Duodenal mucosa (tissue), 2 donors: ENCODE data around the gene GGTLC2.
"Not testable (repeated sequence)": the region's sequence is repeated elsewhere in the genome, so short reads cannot be mapped to it uniquely, and the experiment has no call there.

Experiments used
- H3K27ac ChIP-seq: one replicate; pipeline ENCODE4 v1.7.0; 2013; ENCODE audit warnings: low read depth, low read length
- H3K27me3 ChIP-seq, 2 donors: one replicate each; pipeline ENCODE4 v1.7.0; 2013; ENCODE audit warnings: low read length in 2 of 2, control low read depth in 1 of 2; ENCODE audit not compliant: insufficient read depth in 2 of 2, control insufficient read depth in 1 of 2
- H3K36me3 ChIP-seq, 2 donors: one replicate each; pipeline ENCODE4 v1.7.0; 2013; ENCODE audit warnings: low read length in 2 of 2, control low read depth in 1 of 2; ENCODE audit not compliant: insufficient read depth in 2 of 2, control insufficient read depth in 1 of 2
- H3K4me1 ChIP-seq, 2 donors: one replicate each; pipeline ENCODE4 v1.7.0; 2013; ENCODE audit warnings: low read length in 2 of 2, control low read depth in 1 of 2; ENCODE audit not compliant: insufficient read depth in 2 of 2, control insufficient read depth in 1 of 2
- H3K4me3 ChIP-seq, 2 donors: one replicate each; pipeline ENCODE4 v1.7.0; 2013; ENCODE audit warnings: low read length in 2 of 2, low read depth in 1 of 2
- H3K9ac ChIP-seq, 2 donors: one replicate each; pipeline ENCODE4 v1.7.0; 2013; ENCODE audit warnings: low read length in 2 of 2, low read depth in 1 of 2
- H3K9me3 ChIP-seq, 2 donors: one replicate each; pipeline ENCODE4 v1.7.0; 2013; ENCODE audit warnings: low read length in 2 of 2, control low read depth in 1 of 2; ENCODE audit not compliant: control insufficient read depth in 1 of 2

GGTLC2 gene

DNA sequence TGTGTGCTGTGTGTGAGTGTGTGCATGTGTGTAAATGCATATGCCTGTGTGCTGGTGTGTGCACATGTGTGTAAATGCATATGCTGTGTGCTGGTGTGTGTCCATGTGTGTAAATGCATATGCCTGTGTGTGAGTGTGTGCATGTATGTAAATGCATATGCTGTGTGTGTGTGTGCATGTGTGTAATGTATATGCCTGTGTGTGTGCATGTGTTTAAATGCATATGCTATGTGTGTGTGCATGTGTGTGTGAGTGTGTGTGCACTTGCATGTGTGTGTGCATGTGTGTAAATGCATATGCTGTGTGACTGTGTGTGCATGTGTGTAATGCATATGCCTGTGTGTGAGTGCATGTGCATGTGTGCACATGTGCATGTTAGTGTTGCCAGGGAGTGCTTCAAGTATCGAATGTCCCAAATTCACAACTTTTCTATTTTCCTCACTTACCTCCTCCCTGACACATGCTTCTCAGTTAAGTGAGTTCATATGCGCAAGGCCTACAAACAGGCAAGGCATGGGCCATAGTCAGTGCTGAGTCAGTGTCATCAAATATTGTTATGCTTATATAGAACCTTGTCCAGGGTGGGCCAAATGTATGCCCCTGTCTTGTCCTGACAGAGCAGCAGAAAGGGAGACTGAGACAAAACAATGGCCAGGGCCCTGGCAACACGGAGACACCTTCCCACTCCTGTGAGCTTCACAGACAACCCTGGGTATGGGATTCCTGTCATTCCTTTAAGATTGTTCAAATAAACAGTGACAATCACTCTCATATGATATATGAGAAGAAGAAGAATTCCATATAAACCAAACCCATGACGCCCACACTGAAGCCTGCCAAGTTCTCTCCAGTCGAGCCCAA is 38.6 kb downstream of the GGTLC2 start:
- Histone ChIP-seq H3K36me3 (no peaks in the 10 kb centered on the region), H3K27me3 (no peaks in the 10 kb centered on the region), H3K4me1 (peaks cover 8 to 23% of the 10 kb centered on the region in 2 donors), H3K27ac (no peak overlapping the region), H3K9me3 (no peaks in the 10 kb centered on the region), H3K4me3 (no peak overlapping the region), H3K9ac (no peak overlapping the region)

DNA sequence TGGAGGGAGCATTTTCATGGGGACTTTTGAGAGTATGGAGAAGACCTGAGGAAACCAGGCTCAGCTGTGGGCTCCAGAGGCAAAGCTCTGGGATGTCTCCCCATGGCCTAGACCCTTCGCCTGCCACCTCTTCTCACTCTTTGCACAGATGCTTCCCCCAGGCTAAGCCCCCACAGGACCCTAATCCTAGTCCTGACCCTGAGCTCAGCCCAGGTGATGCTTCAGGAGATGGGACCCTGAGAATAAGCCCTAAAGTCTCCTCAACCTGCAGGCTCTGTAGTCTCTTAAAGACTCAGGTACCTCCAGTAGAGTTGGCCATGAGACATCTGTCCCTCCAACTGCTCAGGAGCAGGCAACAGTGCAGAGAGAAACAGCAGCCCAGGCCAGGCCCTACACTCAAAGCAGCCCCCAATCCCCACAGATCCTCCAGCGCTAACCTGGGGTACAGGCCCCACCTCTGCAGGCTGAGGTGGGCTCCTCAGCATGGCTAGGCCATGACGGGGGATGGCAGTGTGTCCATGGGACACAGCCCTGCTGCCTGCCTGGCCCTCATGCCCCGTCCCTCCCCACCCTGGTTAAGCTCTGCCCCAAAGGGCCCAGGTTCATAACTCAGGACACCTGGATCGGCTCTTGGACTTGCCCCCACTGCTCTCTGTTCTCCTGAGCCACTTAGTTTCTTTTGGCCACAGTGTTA is 39.4 kb downstream of the GGTLC2 start:
- H3K9me3 ChIP-seq: no peaks in the 10 kb centered on the region
- no peaks in the 10 kb centered on the region for H3K36me3 ChIP-seq
- H3K27me3 ChIP-seq: no peaks in the 10 kb centered on the region
- no peak overlapping the region for H3K9ac ChIP-seq
- no peak overlapping the region for H3K27ac ChIP-seq
- peaks cover 8 to 23% of the 10 kb centered on the region in 2 donors for H3K4me1 ChIP-seq
- no peak overlapping the region for H3K4me3 ChIP-seq

DNA sequence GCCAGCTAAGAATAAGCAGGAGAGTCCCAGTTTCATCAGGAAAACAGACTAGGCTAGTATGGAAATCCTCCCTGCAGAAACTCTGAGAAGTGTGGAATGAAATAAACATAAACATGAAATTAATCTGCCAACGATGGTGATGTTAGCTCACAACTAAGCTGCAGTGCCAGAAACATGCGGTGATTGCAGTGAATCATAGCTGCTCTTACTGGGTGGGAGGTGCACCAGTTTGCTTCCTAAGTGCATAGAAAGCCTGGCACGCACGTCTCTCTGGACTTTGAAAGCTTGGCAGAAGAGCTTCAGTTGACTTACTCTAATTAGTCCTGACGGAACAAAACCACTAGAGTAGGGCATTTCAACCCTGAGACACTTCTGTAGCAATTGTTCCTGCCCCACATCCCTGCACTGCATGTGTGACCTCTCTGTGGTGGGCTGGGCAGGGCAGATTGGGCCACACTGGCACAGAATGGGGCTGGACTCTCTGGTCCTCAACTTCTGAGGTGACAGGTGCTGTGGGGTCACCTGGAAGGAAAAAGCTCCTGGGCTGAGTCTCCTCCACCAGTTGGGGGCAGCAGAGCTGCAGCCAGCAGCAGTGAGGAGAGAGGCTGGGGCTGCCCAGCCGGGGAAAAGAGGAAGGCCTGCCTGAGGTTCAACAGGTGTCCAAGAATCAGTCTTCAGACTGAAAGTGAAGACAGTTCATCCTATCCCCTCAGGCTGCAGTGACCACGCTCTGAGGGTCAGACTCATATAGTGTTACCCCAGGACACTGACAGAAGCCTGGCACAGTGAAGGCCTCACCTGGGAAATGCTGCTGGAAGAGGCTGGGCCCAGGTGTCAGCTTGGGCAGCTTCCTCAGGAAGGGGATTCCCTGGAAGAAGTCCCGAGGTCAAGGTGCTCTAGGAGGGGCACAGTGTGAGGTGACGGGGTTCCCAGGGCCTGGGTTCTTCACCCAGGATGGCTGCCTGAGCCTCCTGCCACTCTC is 40.5 kb downstream of the GGTLC2 start:
- Histone ChIP-seq H3K27ac (no peak overlapping the region), H3K36me3 (no peaks in the 10 kb centered on the region), H3K4me3 (no peak overlapping the region), H3K4me1 (peaks cover 8 to 23% of the 10 kb centered on the region in 2 donors), H3K9me3 (no peaks in the 10 kb centered on the region), H3K27me3 (no peaks in the 10 kb centered on the region), H3K9ac (no peak overlapping the region)

DNA sequence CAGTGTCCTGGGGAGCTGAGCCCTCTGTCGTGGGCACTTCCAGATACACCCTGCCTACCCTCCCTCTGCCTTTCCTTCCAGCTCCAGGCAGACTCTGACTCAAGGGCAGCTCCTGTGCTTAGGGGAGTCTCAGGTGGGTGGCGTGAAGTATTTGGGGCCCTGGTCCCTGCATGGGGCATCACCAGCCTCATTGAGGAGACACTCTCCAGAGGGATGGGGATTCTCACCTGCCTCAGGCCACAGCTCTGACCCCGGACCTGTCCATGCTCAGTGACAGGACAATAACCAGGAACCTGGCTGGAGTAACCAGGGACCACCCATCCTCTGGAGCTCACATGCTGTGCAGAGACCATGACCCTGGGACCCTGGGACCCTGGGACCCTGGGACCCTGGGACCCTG is 41.2 kb downstream of the GGTLC2 start:
- Histone ChIP-seq H3K9ac (no peak overlapping the region), H3K4me1 (peaks cover 8 to 23% of the 10 kb centered on the region in 2 donors), H3K27ac (no peak overlapping the region), H3K4me3 (no peak overlapping the region), H3K36me3 (no peaks in the 10 kb centered on the region), H3K27me3 (no peaks in the 10 kb centered on the region), H3K9me3 (no peaks in the 10 kb centered on the region)

DNA sequence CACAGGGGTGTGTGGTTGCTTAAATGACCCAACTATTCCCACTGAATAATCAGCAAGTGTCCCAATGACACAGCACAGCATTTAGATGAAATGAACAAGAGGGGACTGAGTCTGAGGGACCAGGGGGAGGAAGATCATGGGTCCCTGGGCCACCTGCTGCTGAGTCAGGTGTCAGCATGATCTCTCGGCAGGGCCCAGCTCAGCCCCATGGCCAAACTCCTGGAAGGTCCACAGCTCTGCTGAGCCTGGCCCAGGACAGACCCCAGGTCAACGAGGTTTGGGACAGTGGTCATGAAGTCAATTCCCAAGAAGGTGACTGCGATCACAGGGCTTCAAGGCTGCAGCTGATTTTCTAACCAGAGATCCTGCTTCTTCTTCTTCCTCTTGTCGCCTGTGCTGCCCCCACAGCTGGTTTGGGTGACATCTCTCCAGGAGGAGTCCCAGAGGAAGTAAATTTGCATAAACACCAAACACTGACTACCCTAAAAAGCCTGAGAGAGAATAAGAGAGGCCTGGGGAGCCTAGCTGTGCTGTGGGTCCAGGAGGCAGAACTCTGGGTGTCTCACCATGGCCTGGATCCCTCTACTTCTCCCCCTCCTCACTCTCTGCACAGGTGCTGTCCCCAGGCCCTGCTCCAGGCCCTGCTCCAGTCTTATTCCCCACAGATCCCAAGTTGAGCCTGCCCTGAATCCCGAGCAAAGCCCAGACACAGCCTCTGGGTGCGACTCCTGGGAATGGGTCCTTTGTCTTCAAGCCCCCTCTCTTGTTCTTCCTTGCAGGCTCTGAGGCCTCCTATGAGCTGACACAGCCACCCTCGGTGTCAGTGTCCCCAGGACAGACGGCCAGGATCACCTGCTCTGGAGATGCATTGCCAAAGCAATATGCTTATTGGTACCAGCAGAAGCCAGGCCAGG is 42.0 kb downstream of the GGTLC2 start:
- H3K27ac ChIP-seq, H3K9me3 ChIP-seq, H3K27me3 ChIP-seq, H3K36me3 ChIP-seq, H3K9ac ChIP-seq, H3K4me3 ChIP-seq: not testable (repeated sequence)
- H3K4me1 ChIP-seq: peaks cover 8 to 23% of the 10 kb centered on the region in 2 donors

DNA sequence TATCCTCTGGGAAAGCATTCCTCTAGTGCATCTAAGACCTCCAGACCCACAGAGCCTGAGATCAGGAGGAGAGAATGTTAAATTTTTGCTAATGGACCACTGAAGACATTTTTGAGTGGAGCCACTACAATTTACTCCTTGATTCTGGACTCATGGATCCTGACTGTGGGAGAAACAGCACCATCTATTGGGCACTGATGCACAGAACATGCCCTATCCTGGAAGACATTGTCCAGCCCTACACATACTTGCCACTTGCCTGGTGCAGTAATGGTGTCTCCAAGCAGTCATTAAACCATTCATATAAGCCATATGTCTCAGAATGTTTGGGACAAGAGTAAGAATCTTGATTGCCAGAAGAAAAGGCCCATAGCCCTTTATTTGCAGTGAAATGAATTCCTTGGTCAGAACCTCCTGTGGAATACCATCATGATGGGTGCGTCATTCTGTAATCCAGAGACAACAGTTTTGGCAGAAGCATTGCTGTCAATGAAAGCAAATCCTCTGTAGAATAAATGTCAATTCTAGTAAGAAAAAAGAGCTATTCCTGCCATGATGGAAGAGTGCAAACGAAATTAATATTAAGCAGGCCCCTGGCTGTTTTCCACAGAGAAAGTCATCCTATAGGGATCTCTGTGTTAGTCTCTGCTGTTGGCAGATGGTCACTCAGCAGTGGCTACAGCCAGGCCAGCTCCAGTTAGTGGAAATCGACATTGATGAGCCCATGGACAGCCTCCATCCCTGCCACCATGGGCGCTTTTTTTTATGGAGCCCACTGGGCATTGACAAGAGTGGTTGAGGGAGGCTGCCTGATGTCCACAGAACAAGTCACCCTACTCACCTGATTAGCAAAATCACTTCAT is 43.5 kb downstream of the GGTLC2 start:
- peaks cover 16 to 26% of the 10 kb centered on the region in 2 donors for H3K4me1 ChIP-seq

DNA sequence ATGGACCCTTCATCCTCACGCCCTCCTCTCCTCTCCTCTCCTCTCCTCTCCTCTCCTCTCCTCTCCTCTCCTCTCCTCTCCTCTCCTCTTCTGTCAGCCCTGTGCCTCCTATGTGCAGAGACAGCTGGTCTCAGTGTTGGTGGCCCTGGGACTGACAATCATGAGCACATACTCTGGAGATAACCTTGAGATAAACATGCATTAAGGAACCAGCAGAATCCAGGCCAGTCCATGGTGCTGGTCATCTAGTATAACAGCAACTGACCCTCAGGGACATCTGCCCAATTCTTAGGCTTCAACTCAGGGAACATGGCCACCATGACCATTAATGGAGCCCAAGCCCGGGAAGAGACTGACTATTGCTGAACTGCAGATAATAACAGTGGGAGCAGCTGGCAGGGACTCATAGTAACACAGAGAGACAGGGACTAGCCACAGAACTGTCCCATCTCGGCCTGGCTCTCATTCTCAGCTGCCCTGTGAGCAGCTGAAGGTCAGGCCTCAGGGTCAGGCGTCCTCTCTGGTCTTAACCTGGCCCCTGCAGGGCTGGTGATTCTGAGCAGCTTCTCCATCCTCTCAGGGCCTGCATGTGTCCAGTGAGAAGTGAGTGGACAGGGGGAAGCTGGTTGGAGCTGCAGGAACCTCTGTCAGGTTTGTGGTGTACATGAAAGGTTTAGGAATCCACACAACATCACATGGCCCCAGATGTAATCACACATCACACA is 45.4 kb downstream of the GGTLC2 start:
- Histone ChIP-seq H3K4me3 (no peak overlapping the region), H3K27ac (no peak overlapping the region), H3K9ac (no peak overlapping the region), H3K9me3 (no peaks in the 10 kb centered on the region), H3K27me3 (no peaks in the 10 kb centered on the region), H3K4me1 (peaks cover 27 to 30% of the 10 kb centered on the region in 2 donors), H3K36me3 (no peaks in the 10 kb centered on the region)

More for the DNA sequence above, 43.5 kb downstream of the GGTLC2 start:
- no peaks in the 10 kb centered on the region for H3K36me3 ChIP-seq
- H3K9ac ChIP-seq: no peak overlapping the region
- no peaks in the 10 kb centered on the region for H3K9me3 ChIP-seq
- no peak overlapping the region for H3K27ac ChIP-seq
- H3K4me3 ChIP-seq: no peak overlapping the region
- no peaks in the 10 kb centered on the region for H3K27me3 ChIP-seq

DNA sequence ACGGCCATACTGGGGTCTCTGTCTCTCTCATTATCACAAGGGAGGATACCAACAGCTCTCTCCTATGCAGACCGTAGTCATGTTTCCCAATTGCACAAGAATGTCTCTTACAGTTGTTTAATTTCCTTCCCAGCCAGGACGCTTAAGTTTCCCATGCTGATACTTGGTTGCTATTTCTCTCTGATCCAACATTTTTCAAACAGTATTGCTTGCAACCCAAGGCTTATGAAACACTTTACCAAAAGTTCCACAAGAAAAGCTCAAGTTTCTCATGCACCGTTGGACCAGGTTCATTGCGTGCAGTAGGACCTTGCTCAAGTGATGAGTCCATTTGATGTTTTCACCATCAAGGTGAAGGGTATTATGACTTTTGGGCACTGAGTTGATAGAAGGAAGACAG is 46.6 kb downstream of the GGTLC2 start:
- no peak overlapping the region for H3K4me3 ChIP-seq
- no peaks in the 10 kb centered on the region for H3K36me3 ChIP-seq
- H3K9me3 ChIP-seq: no peaks in the 10 kb centered on the region
- H3K27ac ChIP-seq: no peak overlapping the region
- H3K4me1 ChIP-seq: peaks cover 21 to 26% of the 10 kb centered on the region in 2 donors
- H3K27me3 ChIP-seq: no peaks in the 10 kb centered on the region
- H3K9ac ChIP-seq: no peak overlapping the region
